Measurements from ENCODE around the gene FNDC5. TPM values are rescaled to one million over a fixed set of nuclear protein-coding genes. Genes with fewer than 3 reads are reported as not detected.

The FNDC5 gene
- 105 TPM for total RNA-seq
- long read RNA-seq, transcript FNDC5-201 (6 exons, 2,732 nt) = major isoform, 61 of 348 reads
- long read RNA-seq, partial matches to known transcripts = 157 of 348 reads
- long read RNA-seq, other reads (novel, unspliced or antisense) = 129 of 348 reads

DNA sequence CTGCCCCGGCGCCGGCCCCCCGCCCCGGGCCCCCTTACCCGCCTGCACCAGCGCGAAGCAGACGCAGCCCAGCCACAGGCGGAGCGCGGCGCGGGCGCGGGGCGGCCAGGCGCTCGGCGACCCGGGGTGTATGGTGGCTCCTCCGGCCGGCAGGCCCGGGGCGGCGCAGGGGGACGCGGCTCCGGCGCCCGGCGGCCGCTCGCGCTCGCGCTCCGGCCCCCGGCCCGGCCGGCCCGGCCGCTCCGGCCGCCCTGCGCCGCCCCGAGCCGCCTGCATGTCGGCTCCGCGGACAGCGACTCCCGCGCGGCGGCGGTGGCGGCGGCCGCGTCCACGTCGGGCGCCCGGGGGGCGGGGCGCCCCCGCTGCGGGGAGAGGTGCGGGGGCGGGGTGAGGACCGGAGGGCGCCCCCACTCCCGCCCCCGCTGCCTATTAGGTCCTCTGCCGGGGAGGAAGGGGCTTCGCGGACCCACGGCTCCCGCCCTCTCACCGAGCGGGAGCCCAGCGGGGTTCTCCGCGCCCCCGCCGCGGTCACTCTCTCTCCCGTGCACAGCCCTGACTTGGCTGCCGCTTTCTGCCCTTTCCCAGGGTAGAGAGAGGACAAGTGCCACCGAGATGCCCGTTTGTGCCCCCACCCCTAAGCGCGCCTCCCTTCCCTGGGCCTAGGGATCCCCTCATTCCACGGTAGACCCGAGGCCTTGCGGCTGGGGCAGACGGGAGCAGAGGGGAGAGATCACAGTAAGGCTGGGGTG, at the start of gene FNDC5:
Gene FNDC5 (minus strand): TSS at position 298 of the 749 bp plus-strand sequence.
- intact Hi-C loops (cut with micrococcal nuclease) = no loop called here
- Histone ChIP-seq H3K36me3 (peaks cover 8% of the 10 kb centered on the region), H3K9me3 (replicated peaks) (no peaks in the 10 kb centered on the region), H3K27ac (replicated peaks) (peak within 1 kb of the TSS; percentile 76), H3K4me1 (peaks cover 39% of the 10 kb centered on the region), H3K27me3 (ENCODE audit: low read depth) (no peaks in the 10 kb centered on the region), H3K4me3 (peak within 1 kb of the TSS; percentile 70)
- peak; percentile 36 for DNase-seq
- TF ChIP-seq, protein P1, sequence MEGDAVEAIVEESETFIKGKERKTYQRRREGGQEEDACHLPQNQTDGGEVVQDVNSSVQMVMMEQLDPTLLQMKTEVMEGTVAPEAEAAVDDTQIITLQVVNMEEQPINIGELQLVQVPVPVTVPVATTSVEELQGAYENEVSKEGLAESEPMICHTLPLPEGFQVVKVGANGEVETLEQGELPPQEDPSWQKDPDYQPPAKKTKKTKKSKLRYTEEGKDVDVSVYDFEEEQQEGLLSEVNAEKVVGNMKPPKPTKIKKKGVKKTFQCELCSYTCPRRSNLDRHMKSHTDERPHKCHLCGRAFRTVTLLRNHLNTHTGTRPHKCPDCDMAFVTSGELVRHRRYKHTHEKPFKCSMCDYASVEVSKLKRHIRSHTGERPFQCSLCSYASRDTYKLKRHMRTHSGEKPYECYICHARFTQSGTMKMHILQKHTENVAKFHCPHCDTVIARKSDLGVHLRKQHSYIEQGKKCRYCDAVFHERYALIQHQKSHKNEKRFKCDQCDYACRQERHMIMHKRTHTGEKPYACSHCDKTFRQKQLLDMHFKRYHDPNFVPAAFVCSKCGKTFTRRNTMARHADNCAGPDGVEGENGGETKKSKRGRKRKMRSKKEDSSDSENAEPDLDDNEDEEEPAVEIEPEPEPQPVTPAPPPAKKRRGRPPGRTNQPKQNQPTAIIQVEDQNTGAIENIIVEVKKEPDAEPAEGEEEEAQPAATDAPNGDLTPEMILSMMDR (IDR thresholded peaks at IDR 0.05; ENCODE audit: borderline replicate concordance) = no peak

DNA sequence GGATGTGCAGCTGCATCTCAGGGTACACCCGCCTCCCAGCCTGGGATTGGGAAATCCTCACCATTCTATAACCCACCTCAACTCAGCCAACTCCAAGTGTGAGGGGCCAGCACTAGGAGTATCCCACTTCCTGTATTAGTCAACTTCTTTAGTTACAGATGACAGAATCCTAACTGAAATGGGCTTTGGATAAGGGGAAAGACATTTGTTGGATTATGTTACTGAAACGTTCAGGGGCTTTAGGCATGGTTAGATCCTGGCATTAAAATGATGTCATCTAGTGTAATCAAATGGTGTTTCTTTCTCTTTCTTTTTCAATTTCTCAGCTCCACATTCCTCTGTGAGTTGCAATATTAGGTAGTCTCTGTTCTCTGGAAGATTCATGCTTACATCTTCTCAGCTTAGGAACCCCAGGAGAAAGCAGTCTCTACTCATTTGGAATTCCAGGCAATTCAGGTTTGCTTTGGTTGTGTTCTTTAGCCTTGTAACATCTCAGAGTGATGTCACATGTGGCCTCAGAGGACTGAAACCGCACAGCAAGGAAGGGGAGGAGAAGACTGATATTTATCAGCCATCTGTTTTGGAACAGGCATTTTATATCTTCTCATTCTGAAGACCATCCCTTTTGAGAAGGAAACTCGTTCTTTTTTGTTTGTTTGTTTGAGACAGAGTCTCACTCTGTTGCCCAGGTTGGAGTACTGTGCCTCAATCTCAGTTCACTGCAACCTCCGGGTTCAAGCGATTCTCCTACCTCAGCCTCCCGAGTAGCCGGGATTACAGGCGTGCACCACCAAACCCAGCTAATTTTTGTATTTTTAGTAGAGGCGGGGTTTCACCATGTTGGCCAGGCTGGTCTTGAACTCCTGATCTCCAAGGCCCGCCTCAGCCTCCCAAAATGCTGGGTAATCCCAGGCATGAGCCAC, 49.4 kb upstream of the FNDC5 start:
- TF ChIP-seq, protein P1 (IDR thresholded peaks at IDR 0.05; ENCODE audit: borderline replicate concordance) = no peak
- Histone ChIP-seq H3K4me3 (no peak overlapping the region), H3K27ac (replicated peaks) (no peak overlapping the region), H3K4me1 (peaks cover 13% of the 10 kb centered on the region), H3K36me3 (no peaks in the 10 kb centered on the region), H3K9me3 (replicated peaks) (no peaks in the 10 kb centered on the region), H3K27me3 (ENCODE audit: low read depth) (peaks cover 45% of the 10 kb centered on the region)
- intact Hi-C loops (cut with micrococcal nuclease) = no loop called here
- no peak for DNase-seq

DNA sequence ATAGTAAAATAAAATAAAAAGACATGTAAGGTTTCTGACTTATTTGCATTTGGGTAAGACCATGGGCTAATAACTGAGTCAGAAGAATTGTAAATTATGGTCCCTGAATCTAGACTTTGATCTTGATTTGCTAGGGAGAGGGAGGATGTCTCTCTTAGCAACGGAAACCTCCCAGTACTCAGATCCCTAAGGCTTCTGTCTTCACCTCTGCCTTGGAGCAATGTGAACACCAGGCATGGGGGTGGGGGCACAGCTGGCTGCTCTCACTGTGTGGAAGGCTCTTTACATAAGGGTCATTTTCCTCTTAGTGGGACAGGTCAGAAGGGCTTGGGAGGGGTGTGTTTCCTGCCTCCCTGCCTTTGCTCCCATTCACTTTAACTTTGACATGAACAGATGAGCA, 47.5 kb upstream of the FNDC5 start:
- peaks cover 29% of the 10 kb centered on the region for H3K27me3 ChIP-seq (ENCODE audit: low read depth)
- intact Hi-C loops (cut with micrococcal nuclease) = no loop called here
- TF ChIP-seq, protein P1 (IDR thresholded peaks at IDR 0.05; ENCODE audit: borderline replicate concordance) = no peak
- H3K4me3 ChIP-seq = no peak overlapping the region
- no peaks in the 10 kb centered on the region for H3K9me3 ChIP-seq (replicated peaks)
- no peaks in the 10 kb centered on the region for H3K36me3 ChIP-seq
- no peak overlapping the region for H3K27ac ChIP-seq (replicated peaks)
- no peak for DNase-seq
- peaks cover 7% of the 10 kb centered on the region for H3K4me1 ChIP-seq

DNA sequence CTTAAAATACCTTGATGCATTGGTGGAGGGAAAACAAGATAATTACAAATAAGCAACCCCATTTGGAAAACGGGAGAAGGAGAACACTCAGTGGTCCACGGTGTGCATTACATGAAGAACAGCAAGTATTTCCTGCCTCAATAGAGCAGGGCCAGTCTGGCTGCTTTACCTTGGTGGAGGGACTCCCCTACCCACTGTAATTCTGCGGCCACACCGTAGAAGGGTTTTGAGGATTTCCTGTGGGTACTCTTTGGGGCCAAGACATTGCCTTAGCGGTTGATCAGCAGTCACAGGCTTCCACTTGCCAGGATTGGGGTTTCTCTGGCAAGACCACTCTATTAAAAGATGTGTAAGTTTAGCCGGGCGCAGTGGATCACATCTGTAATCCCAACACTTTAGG, 46.8 kb upstream of the FNDC5 start:
- no peaks in the 10 kb centered on the region for H3K9me3 ChIP-seq (replicated peaks)
- intact Hi-C loops (cut with micrococcal nuclease) = no loop called here

More for the DNA sequence above, 46.8 kb upstream of the FNDC5 start:
- TF ChIP-seq, protein P1 (IDR thresholded peaks at IDR 0.05; ENCODE audit: borderline replicate concordance) = no peak
- Histone ChIP-seq H3K4me1 (peaks cover 7% of the 10 kb centered on the region), H3K27ac (replicated peaks) (no peak overlapping the region), H3K27me3 (ENCODE audit: low read depth) (peaks cover 24% of the 10 kb centered on the region), H3K4me3 (no peak overlapping the region), H3K36me3 (no peaks in the 10 kb centered on the region)
- DNase-seq = no peak

Data from left ventricle myocardium inferior (tissue), 1 donor.